ENCODE results near the gene EFCAB9. TPM values are rescaled to one million over a fixed set of nuclear protein-coding genes. Genes with fewer than 3 reads are reported as not detected.
"Not testable (repeated sequence)": the region's sequence is repeated elsewhere in the genome, so short reads cannot be mapped to it uniquely, and the experiment has no call there.

EFCAB9 gene
- total and polyA plus RNA-seq, 4 donors, result not detected

DNA sequence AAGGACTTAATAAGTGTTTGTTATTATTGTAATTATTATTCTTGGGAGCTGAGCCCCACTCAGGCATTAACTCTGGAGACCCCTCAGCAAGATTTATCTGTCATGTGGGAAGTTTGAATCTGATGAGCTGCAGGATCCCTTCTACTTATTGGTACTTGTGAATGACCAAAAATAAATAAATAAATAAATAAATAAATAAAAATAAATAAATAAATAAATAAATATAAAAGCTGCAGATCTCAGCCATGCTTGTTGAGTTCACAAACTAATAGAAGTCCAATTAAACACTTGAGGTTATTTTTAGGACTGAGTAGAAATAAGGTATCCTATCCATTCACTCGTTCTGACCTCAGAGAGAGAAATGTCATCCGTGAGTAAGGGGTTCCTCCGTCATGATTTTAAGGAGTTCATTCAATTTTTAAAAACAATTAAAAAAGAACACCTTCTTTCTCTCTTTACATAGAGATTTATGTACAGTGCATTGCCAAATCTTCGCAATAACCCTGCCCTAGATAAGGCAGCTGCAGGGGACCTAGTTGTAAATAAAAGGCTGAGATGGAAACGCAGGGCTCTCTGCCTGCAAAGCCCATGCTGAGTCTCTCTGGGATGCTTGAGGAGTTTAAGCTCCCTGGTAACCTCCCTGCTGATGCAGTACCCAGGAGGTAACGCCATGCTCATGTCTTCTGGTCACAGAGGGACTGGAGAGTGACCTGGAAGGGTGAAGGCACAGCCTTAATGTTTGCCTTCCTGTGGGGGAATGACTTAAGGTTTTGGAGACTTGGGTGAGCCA, 1.2 kb downstream of the EFCAB9 start:
- Histone ChIP-seq H3K9ac (ENCODE audit: low read depth in 1 of 2, low read length in 2 of 2) (no peak overlapping the region), H3K4me3 (ENCODE audit: low read depth in 1 of 3, low read length in 3 of 3) (no peak overlapping the region), H3K27me3 (ENCODE audit: control insufficient read depth in 4 of 4, insufficient read depth in 4 of 4, low read length in 3 of 4) (no peaks in the 10 kb centered on the region), H3K9me3 (ENCODE audit: control insufficient read depth in 4 of 4, low read length in 3 of 4) (no peaks in the 10 kb centered on the region), H3K27ac (ENCODE audit: low read depth in 1 of 2, low read length in 2 of 2) (no peak overlapping the region), H3K4me1 (ENCODE audit: control insufficient read depth in 4 of 4, insufficient read depth in 4 of 4, low read length in 3 of 4) (no peaks in the 10 kb centered on the region), H3K36me3 (ENCODE audit: control insufficient read depth in 4 of 4, insufficient read depth in 3 of 4, low read depth in 1 of 4, low read length in 3 of 4) (no peaks in the 10 kb centered on the region)
- no peak for DNase-seq (ENCODE audit: low spot score)
- TF ChIP-seq, protein P1, sequence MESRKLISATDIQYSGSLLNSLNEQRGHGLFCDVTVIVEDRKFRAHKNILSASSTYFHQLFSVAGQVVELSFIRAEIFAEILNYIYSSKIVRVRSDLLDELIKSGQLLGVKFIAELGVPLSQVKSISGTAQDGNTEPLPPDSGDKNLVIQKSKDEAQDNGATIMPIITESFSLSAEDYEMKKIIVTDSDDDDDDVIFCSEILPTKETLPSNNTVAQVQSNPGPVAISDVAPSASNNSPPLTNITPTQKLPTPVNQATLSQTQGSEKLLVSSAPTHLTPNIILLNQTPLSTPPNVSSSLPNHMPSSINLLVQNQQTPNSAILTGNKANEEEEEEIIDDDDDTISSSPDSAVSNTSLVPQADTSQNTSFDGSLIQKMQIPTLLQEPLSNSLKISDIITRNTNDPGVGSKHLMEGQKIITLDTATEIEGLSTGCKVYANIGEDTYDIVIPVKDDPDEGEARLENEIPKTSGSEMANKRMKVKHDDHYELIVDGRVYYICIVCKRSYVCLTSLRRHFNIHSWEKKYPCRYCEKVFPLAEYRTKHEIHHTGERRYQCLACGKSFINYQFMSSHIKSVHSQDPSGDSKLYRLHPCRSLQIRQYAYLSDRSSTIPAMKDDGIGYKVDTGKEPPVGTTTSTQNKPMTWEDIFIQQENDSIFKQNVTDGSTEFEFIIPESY (IDR thresholded peaks at IDR 0.05), result no peak
- no peak for TF ChIP-seq YY1 (IDR thresholded peaks at IDR 0.05)
- TF ChIP-seq NR2F2 (IDR thresholded peaks at IDR 0.05), result no peak
- TF ChIP-seq, protein P2, sequence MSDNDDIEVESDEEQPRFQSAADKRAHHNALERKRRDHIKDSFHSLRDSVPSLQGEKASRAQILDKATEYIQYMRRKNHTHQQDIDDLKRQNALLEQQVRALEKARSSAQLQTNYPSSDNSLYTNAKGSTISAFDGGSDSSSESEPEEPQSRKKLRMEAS (IDR thresholded peaks at IDR 0.05), result no peak
- 65% methylated on average over 6 of the region's 6 CpGs for WGBS

DNA sequence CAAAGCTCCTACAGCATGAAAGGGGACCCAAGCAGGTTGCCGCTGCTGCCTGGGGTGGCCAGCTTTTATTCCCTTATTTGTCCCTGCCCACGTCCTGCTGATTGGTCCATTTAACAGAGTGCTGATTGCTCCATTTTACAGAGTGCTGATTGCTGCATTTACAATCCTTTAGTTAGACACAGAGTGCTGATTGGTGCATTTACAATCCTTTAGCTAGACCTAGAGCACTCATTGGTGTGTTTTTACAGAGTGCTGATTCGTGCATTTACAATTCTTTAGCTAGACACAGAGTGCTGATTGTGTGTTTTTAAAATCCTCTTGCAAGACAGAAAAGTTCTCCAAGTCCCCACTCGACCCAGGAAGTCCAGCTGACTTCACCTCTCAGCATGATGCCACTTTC, 3.8 kb downstream of the EFCAB9 start:
- 85% methylated on average over 4 of the region's 4 CpGs for WGBS

DNA sequence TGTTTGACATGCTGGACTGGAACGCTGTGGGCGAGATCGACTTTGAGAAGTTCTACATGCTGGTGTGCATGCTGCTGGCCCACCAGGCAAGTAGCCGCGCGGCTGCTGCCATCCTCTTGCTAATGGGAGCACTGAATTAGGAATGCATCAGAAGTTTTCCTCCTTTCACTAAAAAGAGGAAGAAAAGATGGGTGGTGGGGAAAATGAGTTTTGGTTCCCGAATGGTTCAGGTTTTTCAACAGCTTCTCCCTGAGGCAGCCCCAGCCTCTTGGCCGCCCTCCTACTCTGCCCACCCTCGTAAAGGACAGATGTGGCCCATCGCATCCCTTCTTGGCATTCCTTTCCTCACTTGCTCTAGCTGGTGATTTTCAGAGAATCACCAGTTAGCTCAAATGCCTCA, 5.5 kb downstream of the EFCAB9 start:
- WGBS, result 85% methylated on average over 10 of the region's 10 CpGs
- no peak overlapping the region for H3K27ac ChIP-seq (ENCODE audit: low read depth in 1 of 2, low read length in 2 of 2)
- H3K36me3 ChIP-seq (ENCODE audit: control insufficient read depth in 4 of 4, insufficient read depth in 3 of 4, low read depth in 1 of 4, low read length in 3 of 4), result no peaks in the 10 kb centered on the region
- no peak for DNase-seq (ENCODE audit: low spot score)
- TF ChIP-seq, protein P3, sequence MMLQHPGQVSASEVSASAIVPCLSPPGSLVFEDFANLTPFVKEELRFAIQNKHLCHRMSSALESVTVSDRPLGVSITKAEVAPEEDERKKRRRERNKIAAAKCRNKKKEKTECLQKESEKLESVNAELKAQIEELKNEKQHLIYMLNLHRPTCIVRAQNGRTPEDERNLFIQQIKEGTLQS (IDR thresholded peaks at IDR 0.05), result no peak
- TF ChIP-seq, protein P4, sequence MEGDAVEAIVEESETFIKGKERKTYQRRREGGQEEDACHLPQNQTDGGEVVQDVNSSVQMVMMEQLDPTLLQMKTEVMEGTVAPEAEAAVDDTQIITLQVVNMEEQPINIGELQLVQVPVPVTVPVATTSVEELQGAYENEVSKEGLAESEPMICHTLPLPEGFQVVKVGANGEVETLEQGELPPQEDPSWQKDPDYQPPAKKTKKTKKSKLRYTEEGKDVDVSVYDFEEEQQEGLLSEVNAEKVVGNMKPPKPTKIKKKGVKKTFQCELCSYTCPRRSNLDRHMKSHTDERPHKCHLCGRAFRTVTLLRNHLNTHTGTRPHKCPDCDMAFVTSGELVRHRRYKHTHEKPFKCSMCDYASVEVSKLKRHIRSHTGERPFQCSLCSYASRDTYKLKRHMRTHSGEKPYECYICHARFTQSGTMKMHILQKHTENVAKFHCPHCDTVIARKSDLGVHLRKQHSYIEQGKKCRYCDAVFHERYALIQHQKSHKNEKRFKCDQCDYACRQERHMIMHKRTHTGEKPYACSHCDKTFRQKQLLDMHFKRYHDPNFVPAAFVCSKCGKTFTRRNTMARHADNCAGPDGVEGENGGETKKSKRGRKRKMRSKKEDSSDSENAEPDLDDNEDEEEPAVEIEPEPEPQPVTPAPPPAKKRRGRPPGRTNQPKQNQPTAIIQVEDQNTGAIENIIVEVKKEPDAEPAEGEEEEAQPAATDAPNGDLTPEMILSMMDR (IDR thresholded peaks at IDR 0.05; ENCODE audit: low read depth, low read length, missing input control), result no peak
- TF ChIP-seq JUND (IDR thresholded peaks at IDR 0.05) (no peak), NR2F2 (IDR thresholded peaks at IDR 0.05) (no peak), FOXA2 (IDR thresholded peaks at IDR 0.05) (no peak), GABPA (IDR thresholded peaks at IDR 0.05 in 1 of 2, conservative IDR thresholded peaks at IDR 0.05 in 1 of 2) (no peak), FOXA1 (IDR thresholded peaks at IDR 0.05) (no peak), YY1 (IDR thresholded peaks at IDR 0.05) (no peak)
- TF ChIP-seq, protein P1 (IDR thresholded peaks at IDR 0.05), result no peak
- H3K9me3 ChIP-seq (ENCODE audit: control insufficient read depth in 4 of 4, low read length in 3 of 4), result no peaks in the 10 kb centered on the region
- H3K27me3 ChIP-seq (ENCODE audit: control insufficient read depth in 4 of 4, insufficient read depth in 4 of 4, low read length in 3 of 4), result no peaks in the 10 kb centered on the region
- no peak overlapping the region for H3K4me3 ChIP-seq (ENCODE audit: low read depth in 1 of 3, low read length in 3 of 3)
- no peak overlapping the region for H3K9ac ChIP-seq (ENCODE audit: low read depth in 1 of 2, low read length in 2 of 2)
- H3K4me1 ChIP-seq (ENCODE audit: control insufficient read depth in 4 of 4, insufficient read depth in 4 of 4, low read length in 3 of 4), result no peaks in the 10 kb centered on the region

More for the DNA sequence above, 3.8 kb downstream of the EFCAB9 start:
- H3K4me1 ChIP-seq (ENCODE audit: control insufficient read depth in 4 of 4, insufficient read depth in 4 of 4, low read length in 3 of 4); H3K9ac ChIP-seq (ENCODE audit: low read depth in 1 of 2, low read length in 2 of 2); H3K27me3 ChIP-seq (ENCODE audit: control insufficient read depth in 4 of 4, insufficient read depth in 4 of 4, low read length in 3 of 4); H3K27ac ChIP-seq (ENCODE audit: low read depth in 1 of 2, low read length in 2 of 2); H3K4me3 ChIP-seq (ENCODE audit: low read depth in 1 of 3, low read length in 3 of 3); H3K36me3 ChIP-seq (ENCODE audit: control insufficient read depth in 4 of 4, insufficient read depth in 3 of 4, low read depth in 1 of 4, low read length in 3 of 4); DNase-seq (ENCODE audit: low spot score); H3K9me3 ChIP-seq (ENCODE audit: control insufficient read depth in 4 of 4, low read length in 3 of 4): not testable (repeated sequence)
